Measurements from ENCODE around the gene MRGPRG. TPM values are rescaled to one million over a fixed set of nuclear protein-coding genes. Genes with fewer than 3 reads are reported as not detected.

MRGPRG gene
- total and polyA plus RNA-seq, 3 experiments from 2014 or later, result not detected

DNA sequence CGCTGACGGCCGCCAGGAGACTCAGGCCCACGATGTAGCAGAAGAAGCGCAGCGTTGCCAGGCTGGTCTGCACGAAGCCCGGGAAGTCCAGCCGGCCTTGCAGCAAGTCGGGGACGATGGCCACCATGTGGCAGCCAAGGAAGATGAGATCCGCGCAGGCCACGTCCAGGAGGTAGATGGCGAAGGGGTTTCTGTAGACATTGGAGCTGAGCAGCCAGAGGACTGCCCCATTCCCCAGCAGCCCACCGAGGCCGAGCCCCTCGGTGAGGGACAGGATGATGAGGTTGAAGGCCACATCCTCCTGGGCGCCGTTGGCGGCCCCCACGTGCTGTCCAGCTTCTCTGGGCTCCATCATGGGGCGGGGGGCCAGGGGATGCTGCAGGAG is 9.8 kb upstream of the MRGPRG start:
- no peak overlapping the region for H3K4me3 Mint-ChIP-seq
- no peaks in the 10 kb centered on the region for H3K27me3 ChIP-seq (ENCODE audit: insufficient read depth, low read length, poor library complexity, severe bottlenecking)
- no peak for DNase-seq
- no peak overlapping the region for H3K27ac Mint-ChIP-seq
- peaks cover 0 to 2% (median 0%) of the 10 kb centered on the region in 5 donors for H3K9me3 Mint-ChIP-seq
- H3K36me3 ChIP-seq (ENCODE audit: insufficient read depth, low read length), result no peaks in the 10 kb centered on the region
- peaks cover 2 to 20% of the 10 kb centered on the region in 2 donors for H3K27me3 Mint-ChIP-seq
- no peaks in the 10 kb centered on the region for H3K4me1 Mint-ChIP-seq
- no peaks in the 10 kb centered on the region for H3K36me3 Mint-ChIP-seq
- POLR2A ChIA-PET, result no interaction called here
- H3K27ac ChIP-seq (ENCODE audit: low read depth, low read length), result no peak overlapping the region
- no peaks in the 10 kb centered on the region for H3K9me3 ChIP-seq (ENCODE audit: low read length)
- no peak overlapping the region for H3K4me3 ChIP-seq (ENCODE audit: low read length)
- H3K4me1 ChIP-seq (ENCODE audit: insufficient read depth, low read length), result no peaks in the 10 kb centered on the region
- CTCF ChIA-PET, result no interaction called here

DNA sequence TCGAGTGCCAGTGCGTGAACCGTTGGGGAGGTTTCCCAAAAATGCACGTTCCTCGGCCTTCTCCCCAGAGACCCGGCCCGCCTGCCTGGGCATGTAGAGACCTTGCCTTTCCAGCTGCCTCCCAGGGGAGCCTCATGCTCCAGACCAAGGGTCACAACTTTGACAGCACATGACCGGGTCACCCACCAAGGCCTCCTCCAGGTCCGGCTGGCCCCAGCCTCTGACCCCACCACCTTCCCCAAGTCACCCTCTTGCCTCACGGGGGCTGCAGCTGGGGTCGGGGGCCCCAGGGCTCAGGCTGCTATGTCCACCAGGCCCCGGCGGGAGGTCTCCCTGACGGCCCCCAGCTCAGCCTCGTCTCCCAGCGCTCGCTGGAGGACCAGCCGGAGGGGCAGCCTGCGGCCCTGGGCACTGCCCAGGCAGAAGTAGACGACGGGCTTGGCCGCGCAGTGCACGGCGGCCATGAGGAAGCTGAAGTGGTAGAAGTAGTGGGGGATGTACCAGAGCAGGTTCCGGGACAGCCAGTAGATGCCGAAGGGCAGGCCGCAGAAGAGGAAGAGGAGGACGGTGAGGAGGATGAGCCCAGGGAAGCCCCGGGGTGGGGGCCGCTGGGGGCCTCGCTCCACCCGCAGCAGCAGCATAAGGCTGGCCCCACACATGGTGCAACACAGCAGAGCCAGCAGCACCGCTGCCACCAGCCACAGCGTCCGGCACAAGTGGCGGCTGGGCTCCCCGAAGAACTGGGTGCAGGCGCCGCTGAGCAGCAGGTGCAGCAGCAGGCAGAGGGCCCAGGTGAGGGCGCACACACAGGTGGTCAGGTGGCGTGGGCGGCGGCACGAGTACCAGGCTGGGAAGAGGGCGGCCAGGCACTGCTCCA is 9.2 kb upstream of the MRGPRG start:
- Mint-ChIP-seq H3K27me3 (peaks cover 3 to 27% of the 10 kb centered on the region in 2 donors), H3K4me3 (no peak overlapping the region), H3K27ac (no peak overlapping the region), H3K4me1 (peaks cover 0 to 5% (median 3%) of the 10 kb centered on the region in 3 donors), H3K36me3 (no peaks in the 10 kb centered on the region), H3K9me3 (peaks cover 0 to 2% (median 0%) of the 10 kb centered on the region in 5 donors)
- H3K27me3 ChIP-seq (ENCODE audit: insufficient read depth, low read length, poor library complexity, severe bottlenecking), result no peaks in the 10 kb centered on the region
- H3K27ac ChIP-seq (ENCODE audit: low read depth, low read length), result no peak overlapping the region
- no peaks in the 10 kb centered on the region for H3K9me3 ChIP-seq (ENCODE audit: low read length)
- H3K4me3 ChIP-seq (ENCODE audit: low read length), result no peak overlapping the region
- no peak for DNase-seq
- ChIA-PET CTCF (no interaction called here), POLR2A (no interaction called here)
- no peaks in the 10 kb centered on the region for H3K4me1 ChIP-seq (ENCODE audit: insufficient read depth, low read length)
- H3K36me3 ChIP-seq (ENCODE audit: insufficient read depth, low read length), result no peaks in the 10 kb centered on the region

- H3K27me3 ChIP-seq (ENCODE audit: insufficient read depth, low read length, poor library complexity, severe bottlenecking), result no peaks in the 10 kb centered on the region
- ChIA-PET POLR2A (no interaction called here), CTCF (no interaction called here)
- H3K36me3 ChIP-seq (ENCODE audit: insufficient read depth, low read length), result no peaks in the 10 kb centered on the region
- Mint-ChIP-seq H3K27me3 (peaks cover 7 to 31% of the 10 kb centered on the region in 2 donors), H3K9me3 (peaks cover 0 to 2% (median 0%) of the 10 kb centered on the region in 5 donors), H3K27ac (no peak overlapping the region), H3K4me3 (no peak overlapping the region), H3K36me3 (no peaks in the 10 kb centered on the region), H3K4me1 (peaks cover 0 to 8% (median 3%) of the 10 kb centered on the region in 3 donors)
- no peak for DNase-seq
- no peak overlapping the region for H3K27ac ChIP-seq (ENCODE audit: low read depth, low read length)
- no peaks in the 10 kb centered on the region for H3K9me3 ChIP-seq (ENCODE audit: low read length)
- no peak overlapping the region for H3K4me3 ChIP-seq (ENCODE audit: low read length)
- H3K4me1 ChIP-seq (ENCODE audit: insufficient read depth, low read length), result no peaks in the 10 kb centered on the region
These were observed 8.4 kb upstream of the MRGPRG start for GRCh38 chr11:3226846-3227567.

DNA sequence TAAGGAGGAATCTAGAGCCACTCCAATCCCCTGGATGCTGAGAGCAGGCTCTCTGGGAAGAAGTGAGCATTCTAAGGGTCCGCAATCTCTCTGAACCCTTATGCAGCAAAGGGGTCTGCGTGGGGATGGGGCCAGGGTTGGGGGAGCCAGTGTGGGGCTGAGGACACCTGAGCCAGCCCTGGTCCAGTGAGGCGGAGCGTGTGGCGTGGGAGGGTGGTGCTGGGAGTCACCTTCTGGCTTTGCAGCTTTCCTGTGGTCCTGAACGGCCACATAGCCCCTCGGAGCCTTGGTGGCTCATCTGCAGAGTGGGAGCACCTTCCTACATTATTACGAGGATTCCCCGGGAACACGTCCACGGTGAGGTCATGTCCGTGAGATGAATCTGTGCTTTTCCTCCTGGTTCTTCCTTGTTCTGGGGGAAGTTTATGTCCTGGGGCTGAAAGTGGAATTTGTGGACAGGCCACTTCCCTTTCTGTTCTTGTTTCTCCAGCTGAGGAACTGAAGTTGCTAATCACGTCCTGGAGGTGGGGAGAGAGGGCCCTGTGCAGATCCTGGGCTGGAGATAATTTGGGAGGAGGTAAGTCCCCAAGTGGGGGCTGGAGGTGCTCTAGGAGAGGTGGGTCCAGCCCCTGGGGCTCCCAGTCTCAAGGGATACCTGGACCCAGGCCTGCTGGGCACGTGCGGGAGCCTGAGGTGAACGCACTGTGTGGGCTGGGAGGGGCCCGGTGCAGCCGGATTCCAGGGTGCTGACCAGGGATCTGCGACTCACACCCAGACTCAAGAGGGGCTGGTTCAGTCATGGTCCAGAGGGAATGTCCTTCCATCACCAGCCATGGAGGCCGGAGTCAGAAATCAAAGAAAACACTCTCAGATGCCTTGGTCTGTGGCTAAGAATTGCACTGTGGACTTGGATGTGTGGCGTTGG is 7.5 kb upstream of the MRGPRG start:
- DNase-seq, result no peak
- CTCF ChIA-PET, result no interaction called here
- Histone ChIP-seq H3K9me3 (ENCODE audit: low read length) (no peaks in the 10 kb centered on the region), H3K27me3 (ENCODE audit: insufficient read depth, low read length, poor library complexity, severe bottlenecking) (no peaks in the 10 kb centered on the region), H3K4me1 (ENCODE audit: insufficient read depth, low read length) (no peaks in the 10 kb centered on the region), H3K27ac (ENCODE audit: low read depth, low read length) (no peak overlapping the region), H3K4me3 (ENCODE audit: low read length) (no peak overlapping the region), H3K36me3 (ENCODE audit: insufficient read depth, low read length) (no peaks in the 10 kb centered on the region)
- H3K4me3 Mint-ChIP-seq, result no peak overlapping the region
- H3K4me1 Mint-ChIP-seq, result peaks cover 0 to 8% (median 3%) of the 10 kb centered on the region in 3 donors
- H3K27ac Mint-ChIP-seq, result no peak overlapping the region
- peaks cover 0 to 2% (median 0%) of the 10 kb centered on the region in 5 donors for H3K9me3 Mint-ChIP-seq
- H3K27me3 Mint-ChIP-seq, result peaks cover 7 to 31% of the 10 kb centered on the region in 2 donors
- no peaks in the 10 kb centered on the region for H3K36me3 Mint-ChIP-seq
- POLR2A ChIA-PET, result no interaction called here

GRCh38 chr11:3225159-3225758 is 6.6 kb upstream of the MRGPRG start:
- ChIA-PET POLR2A (no interaction called here), CTCF (no interaction called here)
- Histone ChIP-seq H3K4me3 (ENCODE audit: low read length) (no peak overlapping the region), H3K9me3 (ENCODE audit: low read length) (no peaks in the 10 kb centered on the region), H3K27me3 (ENCODE audit: insufficient read depth, low read length, poor library complexity, severe bottlenecking) (no peaks in the 10 kb centered on the region), H3K36me3 (ENCODE audit: insufficient read depth, low read length) (no peaks in the 10 kb centered on the region), H3K27ac (ENCODE audit: low read depth, low read length) (no peak overlapping the region), H3K4me1 (ENCODE audit: insufficient read depth, low read length) (no peaks in the 10 kb centered on the region)
- H3K27ac Mint-ChIP-seq, result no peak overlapping the region
- no peak overlapping the region for H3K4me3 Mint-ChIP-seq
- peaks cover 0 to 8% (median 3%) of the 10 kb centered on the region in 3 donors for H3K4me1 Mint-ChIP-seq
- peaks cover 0 to 2% (median 0%) of the 10 kb centered on the region in 5 donors for H3K9me3 Mint-ChIP-seq
- H3K27me3 Mint-ChIP-seq, result peaks cover 7 to 31% of the 10 kb centered on the region in 2 donors
- H3K36me3 Mint-ChIP-seq, result no peaks in the 10 kb centered on the region
- DNase-seq, result no peak

GRCh38 chr11:3224401-3225057 is 5.9 kb upstream of the MRGPRG start:
- H3K27me3 ChIP-seq (ENCODE audit: insufficient read depth, low read length, poor library complexity, severe bottlenecking), result no peaks in the 10 kb centered on the region

DNA sequence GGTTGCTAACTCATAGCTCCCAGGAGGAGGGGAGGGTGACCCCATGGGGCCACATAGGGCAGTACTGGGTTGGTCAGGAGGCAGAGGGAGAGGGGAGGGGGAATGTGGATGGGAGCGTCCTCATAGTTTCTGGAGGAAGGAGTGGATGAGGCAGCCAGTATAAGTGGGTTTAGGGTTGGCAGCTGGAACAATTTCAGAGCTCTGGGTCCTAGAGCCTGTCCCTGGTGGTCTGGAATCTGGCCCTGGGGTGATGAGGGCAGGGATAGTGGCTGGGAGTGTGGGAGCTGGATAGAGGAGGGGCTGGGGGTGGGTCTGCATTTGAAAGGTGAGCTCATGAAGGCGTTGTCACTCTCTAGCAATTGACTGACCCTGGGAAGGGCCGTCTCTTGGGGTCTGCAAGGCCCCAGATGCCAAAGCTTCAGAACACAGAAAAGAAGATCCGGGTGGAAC is 5.3 kb upstream of the MRGPRG start:
- no peaks in the 10 kb centered on the region for H3K9me3 ChIP-seq (ENCODE audit: low read length)
- peaks cover 0 to 2% (median 0%) of the 10 kb centered on the region in 5 donors for H3K9me3 Mint-ChIP-seq
- ChIA-PET CTCF (interaction anchor here (0.5 kb wide), 1 partner anchor 1322 kb away, joined by 3 read pairs; no protein-coding TSS in a partner anchor), POLR2A (no interaction called here)
- no peaks in the 10 kb centered on the region for H3K36me3 ChIP-seq (ENCODE audit: insufficient read depth, low read length)
- H3K4me3 Mint-ChIP-seq, result no peak overlapping the region
- H3K27ac Mint-ChIP-seq, result no peak overlapping the region
- H3K27ac ChIP-seq (ENCODE audit: low read depth, low read length), result no peak overlapping the region
- no peaks in the 10 kb centered on the region for H3K36me3 Mint-ChIP-seq
- H3K4me3 ChIP-seq (ENCODE audit: low read length), result no peak overlapping the region
- no peaks in the 10 kb centered on the region for H3K4me1 ChIP-seq (ENCODE audit: insufficient read depth, low read length)
- no peaks in the 10 kb centered on the region for H3K27me3 ChIP-seq (ENCODE audit: insufficient read depth, low read length, poor library complexity, severe bottlenecking)
- peaks cover 10 to 36% of the 10 kb centered on the region in 2 donors for H3K27me3 Mint-ChIP-seq
- H3K4me1 Mint-ChIP-seq, result peaks cover 0 to 8% (median 3%) of the 10 kb centered on the region in 3 donors
- DNase-seq, result no peak

More at GRCh38 chr11:3224401-3225057, 5.9 kb upstream of the MRGPRG start:
- Mint-ChIP-seq H3K27ac (no peak overlapping the region), H3K36me3 (no peaks in the 10 kb centered on the region), H3K9me3 (peaks cover 0 to 2% (median 0%) of the 10 kb centered on the region in 5 donors), H3K4me1 (peaks cover 0 to 8% (median 3%) of the 10 kb centered on the region in 3 donors), H3K4me3 (no peak overlapping the region), H3K27me3 (peaks cover 10 to 35% of the 10 kb centered on the region in 2 donors)
- Histone ChIP-seq H3K9me3 (ENCODE audit: low read length) (no peaks in the 10 kb centered on the region), H3K27ac (ENCODE audit: low read depth, low read length) (no peak overlapping the region), H3K4me1 (ENCODE audit: insufficient read depth, low read length) (no peaks in the 10 kb centered on the region), H3K4me3 (ENCODE audit: low read length) (no peak overlapping the region), H3K36me3 (ENCODE audit: insufficient read depth, low read length) (no peaks in the 10 kb centered on the region)
- ChIA-PET CTCF (interaction anchor here (0.5 kb wide), 1 partner anchor 1322 kb away, joined by 3 read pairs; no protein-coding TSS in a partner anchor), POLR2A (no interaction called here)
- DNase-seq, result no peak

Data from CD8-positive, alpha-beta memory T cell (primary cell).